DND-41 (cell line): ENCODE results near the gene PIK3R4.

Source experiments
- ATAC-seq: fragments of 200-7000 bp; cut with Tn5 transposase; 3 replicates; pipeline ENCODE4 v1.9.1; 2021; ENCODE audit warnings: low read depth; ENCODE audit not compliant: insufficient read depth
- DNase-seq: peaks from one replicate; pipeline ENCODE4 v3.0.0-alpha.2; 2020
- H2AFZ ChIP-seq: 2 replicates; pipeline ENCODE4 v1.6.0; 2012; ENCODE audit warnings: low read depth, low read length
- H3K27ac ChIP-seq: 2 replicates; pipeline ENCODE4 v1.5.1; 2012; ENCODE audit warnings: low read length, inconsistent platforms
- H3K27me3 ChIP-seq: fragments of 200-600 bp; sonication (generic); 2 replicates; pipeline ENCODE4 v1.6.0; 2012; ENCODE audit warnings: low read length, mild to moderate bottlenecking, inconsistent platforms; ENCODE audit not compliant: insufficient read depth, poor library complexity
- H3K36me3 ChIP-seq: 2 replicates; pipeline ENCODE4 v1.5.1; 2012; ENCODE audit warnings: low read length, inconsistent platforms; ENCODE audit not compliant: insufficient read depth
- H3K4me1 ChIP-seq: 2 replicates; pipeline ENCODE4 v1.5.1; 2012; ENCODE audit warnings: mild to moderate bottlenecking, low read length; ENCODE audit not compliant: insufficient read depth
- H3K4me2 ChIP-seq: 2 replicates; pipeline ENCODE4 v1.6.0; 2012; ENCODE audit warnings: mild to moderate bottlenecking, moderate library complexity, low read length, inconsistent platforms; ENCODE audit not compliant: insufficient read depth
- H3K4me3 ChIP-seq, 2 experiments: fragments of 200-600 bp in 1 of 2; shearing (Covaris generic) in 1 of 2; 2 replicates each; pipeline ENCODE4 v1.5.1; 2012 to 2016; ENCODE audit warnings: inconsistent platforms in 2 of 2, low read length in 2 of 2, mild to moderate bottlenecking in 2 of 2, low read depth in 1 of 2, moderate library complexity in 1 of 2
- H3K79me2 ChIP-seq: 2 replicates; pipeline ENCODE4 v1.6.0; 2012; ENCODE audit warnings: low read length, inconsistent platforms; ENCODE audit not compliant: insufficient read depth
- H3K9ac ChIP-seq: 2 replicates; pipeline ENCODE4 v1.6.0; 2012; ENCODE audit warnings: low read depth, mild to moderate bottlenecking, inconsistent platforms, low read length, moderate library complexity
- H3K9me3 ChIP-seq: 2 replicates; pipeline ENCODE4 v1.5.1; 2012; ENCODE audit warnings: low read length, moderate library complexity, mild to moderate bottlenecking, inconsistent platforms; ENCODE audit not compliant: insufficient read depth, severe bottlenecking
- H4K20me1 ChIP-seq: 2 replicates; pipeline ENCODE4 v1.6.0; 2012; ENCODE audit warnings: low read length; ENCODE audit not compliant: insufficient read depth
- CTCF ChIP-seq: IDR thresholded peaks from 2 replicates; pipeline ENCODE4 v1.5.1; 2012; ENCODE audit warnings: borderline replicate concordance, low read length, moderate library complexity, mild to moderate bottlenecking; ENCODE audit not compliant: poor library complexity, severe bottlenecking; ENCODE audit errors: extremely low read depth
- EZH2 ChIP-seq: IDR thresholded peaks from 3 replicates; pipeline ENCODE4 v1.6.1; 2012; ENCODE audit warnings: borderline replicate concordance, low read depth, mild to moderate bottlenecking, moderate library complexity, low read length, inconsistent platforms; ENCODE audit not compliant: severe bottlenecking

Gene PIK3R4

GRCh38 chr3:130635978-130636377 lies 110.7 kb downstream of the PIK3R4 start:
- ATAC-seq, result no peak
- Histone ChIP-seq H3K79me2 (no peaks in the 10 kb centered on the region), H3K27ac (no peak overlapping the region), H3K9me3 (no peaks in the 10 kb centered on the region), H4K20me1 (no peaks in the 10 kb centered on the region), H3K9ac (no peak overlapping the region), H3K4me2 (no peak overlapping the region), H3K4me1 (no peaks in the 10 kb centered on the region), H3K4me3 (no peak overlapping the region), H3K36me3 (no peaks in the 10 kb centered on the region), H2AFZ (no peak overlapping the region), H3K27me3 (peaks cover 3% of the 10 kb centered on the region)
- DNase-seq, result no peak
- TF ChIP-seq EZH2 (no peak), CTCF (no peak)

- Histone ChIP-seq H3K9ac (no peak overlapping the region), H3K36me3 (no peaks in the 10 kb centered on the region), H4K20me1 (no peaks in the 10 kb centered on the region), H3K27ac (no peak overlapping the region), H3K4me3 (no peak overlapping the region), H3K79me2 (no peaks in the 10 kb centered on the region), H3K4me1 (no peaks in the 10 kb centered on the region), H3K9me3 (no peaks in the 10 kb centered on the region), H3K4me2 (no peak overlapping the region), H3K27me3 (peaks cover 3% of the 10 kb centered on the region), H2AFZ (no peak overlapping the region)
- no peak for TF ChIP-seq EZH2
- no peak for TF ChIP-seq CTCF
- no peak for ATAC-seq
- no peak for DNase-seq
These were observed 111.3 kb downstream of the PIK3R4 start for GRCh38 chr3:130635285-130635684.
